T-helper 1 cell treated with Interleukin-12 subunit alpha and Interleukin-12 subunit beta and Interleukin-4 antibody, amounts not matched to agents 30 μg/mL and 1 μg/mL, for 36 hours (primary cell): ENCODE measurements around the gene ABCA6.

Experiments
- H3K27ac Mint-ChIP-seq: one replicate; pipeline ENCODE4 v1.8.0; 2021; ENCODE audit warnings: mild to moderate bottlenecking, mixed read lengths
- H3K27me3 Mint-ChIP-seq: one replicate; pipeline ENCODE4 v1.8.0; 2021; ENCODE audit warnings: low read depth, mixed read lengths
- H3K36me3 Mint-ChIP-seq: one replicate; pipeline ENCODE4 v1.8.0; 2021; ENCODE audit warnings: low read depth, mixed read lengths
- H3K4me1 Mint-ChIP-seq: one replicate; pipeline ENCODE4 v1.8.0; 2021; ENCODE audit warnings: low read depth, mixed read lengths
- H3K4me3 Mint-ChIP-seq: one replicate; pipeline ENCODE4 v1.8.0; 2021; ENCODE audit warnings: mild to moderate bottlenecking, moderate library complexity, mixed read lengths
- H3K9me3 Mint-ChIP-seq: one replicate; pipeline ENCODE4 v1.8.0; 2021; ENCODE audit warnings: mixed read lengths

The ABCA6 gene

GRCh38 chr17:69159418-69159817 is 17.7 kb upstream of the ABCA6 start:
- Mint-ChIP-seq H3K4me3 (no peak overlapping the region), H3K36me3 (no peaks in the 10 kb centered on the region), H3K4me1 (no peaks in the 10 kb centered on the region), H3K27me3 (no peaks in the 10 kb centered on the region), H3K9me3 (no peaks in the 10 kb centered on the region), H3K27ac (no peak overlapping the region)

GRCh38 chr17:69154267-69154666 is 12.6 kb upstream of the ABCA6 start:
- H3K9me3 Mint-ChIP-seq = no peaks in the 10 kb centered on the region
- H3K27me3 Mint-ChIP-seq = no peaks in the 10 kb centered on the region
- no peaks in the 10 kb centered on the region for H3K36me3 Mint-ChIP-seq
- H3K27ac Mint-ChIP-seq = no peak overlapping the region
- H3K4me3 Mint-ChIP-seq = no peak overlapping the region
- H3K4me1 Mint-ChIP-seq = no peaks in the 10 kb centered on the region

GRCh38 chr17:69150333-69150732 is 8.6 kb upstream of the ABCA6 start:
- Mint-ChIP-seq H3K27me3 (no peaks in the 10 kb centered on the region), H3K4me3 (no peak overlapping the region), H3K9me3 (no peaks in the 10 kb centered on the region), H3K36me3 (no peaks in the 10 kb centered on the region), H3K4me1 (no peaks in the 10 kb centered on the region), H3K27ac (no peak overlapping the region)

- no peaks in the 10 kb centered on the region for H3K9me3 Mint-ChIP-seq
- no peaks in the 10 kb centered on the region for H3K36me3 Mint-ChIP-seq
- no peak overlapping the region for H3K27ac Mint-ChIP-seq
- no peaks in the 10 kb centered on the region for H3K4me1 Mint-ChIP-seq
- H3K27me3 Mint-ChIP-seq = no peaks in the 10 kb centered on the region
- H3K4me3 Mint-ChIP-seq = no peak overlapping the region
Observed at GRCh38 chr17:69147460-69147859, 5.8 kb upstream of the ABCA6 start.

GRCh38 chr17:69144331-69145255 is 2.9 kb upstream of the ABCA6 start:
- no peaks in the 10 kb centered on the region for H3K9me3 Mint-ChIP-seq
- H3K27me3 Mint-ChIP-seq = peaks cover 3% of the 10 kb centered on the region

GRCh38 chr17:69143683-69144231 is 2.1 kb upstream of the ABCA6 start:
- Mint-ChIP-seq H3K9me3 (no peaks in the 10 kb centered on the region), H3K27me3 (peaks cover 3% of the 10 kb centered on the region), H3K36me3 (no peaks in the 10 kb centered on the region), H3K4me1 (no peaks in the 10 kb centered on the region), H3K4me3 (no peak overlapping the region), H3K27ac (no peak overlapping the region)

More at GRCh38 chr17:69144331-69145255, 2.9 kb upstream of the ABCA6 start:
- no peaks in the 10 kb centered on the region for H3K36me3 Mint-ChIP-seq
- H3K27ac Mint-ChIP-seq = no peak overlapping the region
- no peaks in the 10 kb centered on the region for H3K4me1 Mint-ChIP-seq
- no peak overlapping the region for H3K4me3 Mint-ChIP-seq

- no peaks in the 10 kb centered on the region for H3K4me1 Mint-ChIP-seq
- no peaks in the 10 kb centered on the region for H3K9me3 Mint-ChIP-seq
- H3K36me3 Mint-ChIP-seq = no peaks in the 10 kb centered on the region
- peaks cover 3% of the 10 kb centered on the region for H3K27me3 Mint-ChIP-seq
- no peak overlapping the region for H3K27ac Mint-ChIP-seq
- H3K4me3 Mint-ChIP-seq = no peak overlapping the region
Observed at GRCh38 chr17:69143151-69143550, 1.5 kb upstream of the ABCA6 start.

- no peaks in the 10 kb centered on the region for H3K36me3 Mint-ChIP-seq
- no peaks in the 10 kb centered on the region for H3K4me1 Mint-ChIP-seq
- peaks cover 3% of the 10 kb centered on the region for H3K27me3 Mint-ChIP-seq
- no peak overlapping the region for H3K27ac Mint-ChIP-seq
- H3K4me3 Mint-ChIP-seq = no peak overlapping the region
- H3K9me3 Mint-ChIP-seq = no peaks in the 10 kb centered on the region
Observed at GRCh38 chr17:69142175-69142802, 594 bp upstream of the ABCA6 start.

GRCh38 chr17:69134112-69134511 is 7.6 kb downstream of the ABCA6 start:
- H3K27me3 Mint-ChIP-seq = no peaks in the 10 kb centered on the region
- no peaks in the 10 kb centered on the region for H3K4me1 Mint-ChIP-seq
- H3K36me3 Mint-ChIP-seq = no peaks in the 10 kb centered on the region
- no peaks in the 10 kb centered on the region for H3K9me3 Mint-ChIP-seq
- no peak overlapping the region for H3K4me3 Mint-ChIP-seq
- H3K27ac Mint-ChIP-seq = no peak overlapping the region

GRCh38 chr17:69130627-69131296 is 10.9 kb downstream of the ABCA6 start:
- H3K9me3 Mint-ChIP-seq = no peaks in the 10 kb centered on the region
- H3K36me3 Mint-ChIP-seq = no peaks in the 10 kb centered on the region
- no peaks in the 10 kb centered on the region for H3K4me1 Mint-ChIP-seq
- H3K4me3 Mint-ChIP-seq = no peak overlapping the region
- no peaks in the 10 kb centered on the region for H3K27me3 Mint-ChIP-seq
- no peak overlapping the region for H3K27ac Mint-ChIP-seq

GRCh38 chr17:69123626-69124025 is 18.1 kb downstream of the ABCA6 start:
- Mint-ChIP-seq H3K4me3 (no peak overlapping the region), H3K27me3 (no peaks in the 10 kb centered on the region), H3K27ac (no peak overlapping the region), H3K4me1 (no peaks in the 10 kb centered on the region), H3K36me3 (no peaks in the 10 kb centered on the region), H3K9me3 (no peaks in the 10 kb centered on the region)

GRCh38 chr17:69122065-69122464 is 19.6 kb downstream of the ABCA6 start:
- Mint-ChIP-seq H3K4me3 (no peak overlapping the region), H3K9me3 (no peaks in the 10 kb centered on the region), H3K27ac (no peak overlapping the region), H3K36me3 (no peaks in the 10 kb centered on the region), H3K4me1 (no peaks in the 10 kb centered on the region), H3K27me3 (no peaks in the 10 kb centered on the region)

GRCh38 chr17:69117855-69118784 is 23.6 kb downstream of the ABCA6 start:
- no peak overlapping the region for H3K4me3 Mint-ChIP-seq
- H3K36me3 Mint-ChIP-seq = no peaks in the 10 kb centered on the region
- no peaks in the 10 kb centered on the region for H3K27me3 Mint-ChIP-seq
- H3K27ac Mint-ChIP-seq = no peak overlapping the region
- H3K9me3 Mint-ChIP-seq = no peaks in the 10 kb centered on the region
- no peaks in the 10 kb centered on the region for H3K4me1 Mint-ChIP-seq

GRCh38 chr17:69111794-69112193 is 29.9 kb downstream of the ABCA6 start:
- Mint-ChIP-seq H3K36me3 (no peaks in the 10 kb centered on the region), H3K27me3 (no peaks in the 10 kb centered on the region), H3K27ac (no peak overlapping the region), H3K4me1 (no peaks in the 10 kb centered on the region), H3K9me3 (no peaks in the 10 kb centered on the region), H3K4me3 (no peak overlapping the region)
